HFF-Myc (cell line): ENCODE results near the gene SOHLH1.
"Not testable (repeated sequence)": the region's sequence is repeated elsewhere in the genome, so short reads cannot be mapped to it uniquely, and the experiment has no call there.

Experiments
- DNase-seq: peaks from one replicate; pipeline ENCODE4 v3.0.0-alpha.2; 2011; ENCODE audit warnings: low read depth; ENCODE audit errors: extremely low read depth
- H3K4me3 ChIP-seq: replicated peaks from 2 replicates; pipeline ENCODE4 v1.5.1; 2011; ENCODE audit warnings: low read depth, mild to moderate bottlenecking, control low read depth, low read length
- TF ChIP-seq, protein P1 (sequence below): IDR thresholded peaks from 2 replicates; pipeline ENCODE4 v1.5.1; 2012; ENCODE audit warnings: mild to moderate bottlenecking, low read depth, low read length, control low read depth; ENCODE audit errors: missing control alignments

SOHLH1 gene

DNA sequence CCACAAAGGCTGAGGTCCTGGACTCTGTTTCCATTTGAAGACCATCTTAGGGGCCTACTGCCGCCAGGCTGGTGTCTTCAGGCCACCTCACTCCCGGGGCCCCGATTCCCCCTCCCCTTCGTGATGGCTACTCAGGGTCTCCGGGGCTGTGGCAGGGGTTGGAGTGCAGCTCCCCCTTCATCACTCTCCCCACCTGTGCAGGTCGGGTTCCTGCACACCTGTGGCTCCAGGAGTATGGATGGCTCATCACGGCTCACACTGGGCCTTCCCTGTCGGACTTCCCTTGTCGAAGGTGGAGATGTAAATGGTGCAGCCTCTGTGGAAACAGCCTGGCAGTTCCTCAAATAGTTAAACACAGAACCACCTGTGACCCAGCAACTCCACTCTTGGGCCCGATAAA is 24.3 kb downstream of the SOHLH1 start:
- DNase-seq, result no peak
- TF ChIP-seq, protein P1, sequence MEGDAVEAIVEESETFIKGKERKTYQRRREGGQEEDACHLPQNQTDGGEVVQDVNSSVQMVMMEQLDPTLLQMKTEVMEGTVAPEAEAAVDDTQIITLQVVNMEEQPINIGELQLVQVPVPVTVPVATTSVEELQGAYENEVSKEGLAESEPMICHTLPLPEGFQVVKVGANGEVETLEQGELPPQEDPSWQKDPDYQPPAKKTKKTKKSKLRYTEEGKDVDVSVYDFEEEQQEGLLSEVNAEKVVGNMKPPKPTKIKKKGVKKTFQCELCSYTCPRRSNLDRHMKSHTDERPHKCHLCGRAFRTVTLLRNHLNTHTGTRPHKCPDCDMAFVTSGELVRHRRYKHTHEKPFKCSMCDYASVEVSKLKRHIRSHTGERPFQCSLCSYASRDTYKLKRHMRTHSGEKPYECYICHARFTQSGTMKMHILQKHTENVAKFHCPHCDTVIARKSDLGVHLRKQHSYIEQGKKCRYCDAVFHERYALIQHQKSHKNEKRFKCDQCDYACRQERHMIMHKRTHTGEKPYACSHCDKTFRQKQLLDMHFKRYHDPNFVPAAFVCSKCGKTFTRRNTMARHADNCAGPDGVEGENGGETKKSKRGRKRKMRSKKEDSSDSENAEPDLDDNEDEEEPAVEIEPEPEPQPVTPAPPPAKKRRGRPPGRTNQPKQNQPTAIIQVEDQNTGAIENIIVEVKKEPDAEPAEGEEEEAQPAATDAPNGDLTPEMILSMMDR, result no peak
- no peak overlapping the region for H3K4me3 ChIP-seq

DNA sequence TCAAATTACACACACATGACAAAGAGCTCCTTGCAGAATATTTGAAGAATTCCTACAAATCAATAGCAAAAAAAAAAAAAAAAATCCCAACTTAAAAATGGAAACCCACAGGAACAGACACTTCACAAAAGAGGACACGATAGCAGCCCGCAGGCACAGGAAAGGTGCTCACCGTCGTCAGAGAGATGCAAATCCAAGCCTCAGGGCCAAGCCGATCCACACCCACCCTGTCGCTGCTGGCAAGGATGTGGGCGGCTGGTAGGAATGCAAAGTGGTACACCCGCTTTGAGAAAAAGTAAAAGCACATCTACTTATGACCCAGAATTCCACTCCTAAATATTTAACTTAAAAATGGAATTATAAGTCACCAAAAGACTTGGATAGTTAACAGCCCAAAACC is 25.3 kb downstream of the SOHLH1 start:
- no peak overlapping the region for H3K4me3 ChIP-seq
- no peak for DNase-seq
- TF ChIP-seq, protein P1, result no peak

DNA sequence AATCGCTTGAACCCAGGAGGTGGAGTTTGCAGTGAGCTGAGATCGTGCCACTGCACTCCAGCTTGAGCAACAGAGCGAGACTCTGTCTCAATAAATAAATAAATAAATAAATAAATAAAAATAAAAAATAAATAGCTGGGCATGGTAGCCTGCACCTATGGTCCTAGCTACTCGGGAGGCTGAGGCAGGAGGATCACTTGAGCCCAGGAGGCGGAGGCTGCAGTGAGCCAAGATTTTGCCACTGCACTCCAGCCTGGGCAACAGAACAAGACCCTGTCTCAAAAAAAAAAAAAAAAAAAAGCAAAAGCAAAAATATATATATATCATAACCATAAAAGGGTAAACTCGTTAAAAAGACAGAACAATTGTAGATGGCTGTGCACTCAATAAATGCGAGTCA is 26.5 kb downstream of the SOHLH1 start:
- not testable (repeated sequence) for DNase-seq, H3K4me3 ChIP-seq

DNA sequence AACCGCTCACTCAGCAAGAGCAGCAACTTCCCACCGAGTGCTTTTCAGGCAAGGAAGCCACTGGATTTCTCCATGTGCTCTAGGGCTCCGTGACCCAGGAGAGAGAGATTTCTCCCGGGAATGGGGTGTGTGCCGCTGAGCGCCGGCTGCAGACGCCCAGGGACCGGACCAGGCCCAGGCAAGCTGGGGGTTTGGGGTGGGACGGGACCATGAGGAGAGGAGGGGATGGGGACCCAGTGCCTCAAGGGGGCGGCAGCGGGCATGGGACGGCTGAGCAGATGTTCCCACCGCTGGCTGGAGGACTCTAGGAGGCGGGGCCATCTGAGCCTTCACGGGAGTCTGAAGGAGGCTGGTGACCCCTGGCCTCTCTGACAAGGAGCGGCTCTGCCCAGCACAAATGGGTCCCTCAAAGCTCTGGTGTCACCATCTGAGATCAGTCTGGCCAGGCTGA is 27.7 kb downstream of the SOHLH1 start:
- H3K4me3 ChIP-seq, result no peak overlapping the region
- no peak for DNase-seq
- TF ChIP-seq, protein P1, result no peak

DNA sequence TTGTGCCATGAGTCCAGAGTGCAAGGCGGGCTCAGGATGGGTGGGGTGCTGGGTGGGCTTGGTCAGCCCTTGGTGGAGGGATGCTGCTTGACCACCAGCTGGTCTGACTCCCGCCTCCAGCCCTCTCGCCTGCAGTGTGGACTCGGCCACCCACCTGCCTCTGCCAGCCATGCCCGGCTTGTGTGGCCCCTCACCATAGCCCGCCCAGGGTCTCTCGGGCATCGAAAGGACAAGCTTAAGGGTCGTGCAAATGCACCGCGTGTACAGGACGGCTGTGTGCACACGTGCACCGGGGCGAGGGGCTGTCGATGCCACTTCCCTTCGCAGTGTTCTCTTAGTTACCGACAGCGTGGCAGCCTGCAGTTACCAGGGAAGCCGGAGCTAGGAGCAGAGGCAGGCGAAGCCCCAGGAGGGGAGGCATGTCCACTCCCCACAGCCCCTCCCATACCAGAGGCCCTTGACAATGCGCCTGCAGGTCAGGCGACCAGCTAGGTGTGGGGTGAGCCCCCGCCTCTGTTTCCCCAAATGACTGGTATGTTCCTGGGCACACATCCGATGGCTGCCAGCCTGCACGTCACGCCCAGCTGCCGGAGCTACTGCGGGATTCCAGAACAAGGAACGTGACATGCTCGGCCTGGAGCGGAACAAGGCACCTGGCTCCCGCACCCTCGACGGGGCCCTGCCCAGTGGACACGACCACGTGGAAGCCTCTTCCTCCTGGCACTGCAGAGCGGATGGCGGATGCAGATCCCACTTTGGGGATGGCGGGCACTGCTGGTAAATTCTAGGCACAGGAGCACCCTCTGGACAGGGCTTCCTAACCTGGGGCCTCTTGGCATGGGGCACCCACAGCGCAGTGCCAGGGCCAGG is 28.3 kb downstream of the SOHLH1 start:
- no peak for DNase-seq
- H3K4me3 ChIP-seq, result no peak overlapping the region
- TF ChIP-seq, protein P1, result no peak

DNA sequence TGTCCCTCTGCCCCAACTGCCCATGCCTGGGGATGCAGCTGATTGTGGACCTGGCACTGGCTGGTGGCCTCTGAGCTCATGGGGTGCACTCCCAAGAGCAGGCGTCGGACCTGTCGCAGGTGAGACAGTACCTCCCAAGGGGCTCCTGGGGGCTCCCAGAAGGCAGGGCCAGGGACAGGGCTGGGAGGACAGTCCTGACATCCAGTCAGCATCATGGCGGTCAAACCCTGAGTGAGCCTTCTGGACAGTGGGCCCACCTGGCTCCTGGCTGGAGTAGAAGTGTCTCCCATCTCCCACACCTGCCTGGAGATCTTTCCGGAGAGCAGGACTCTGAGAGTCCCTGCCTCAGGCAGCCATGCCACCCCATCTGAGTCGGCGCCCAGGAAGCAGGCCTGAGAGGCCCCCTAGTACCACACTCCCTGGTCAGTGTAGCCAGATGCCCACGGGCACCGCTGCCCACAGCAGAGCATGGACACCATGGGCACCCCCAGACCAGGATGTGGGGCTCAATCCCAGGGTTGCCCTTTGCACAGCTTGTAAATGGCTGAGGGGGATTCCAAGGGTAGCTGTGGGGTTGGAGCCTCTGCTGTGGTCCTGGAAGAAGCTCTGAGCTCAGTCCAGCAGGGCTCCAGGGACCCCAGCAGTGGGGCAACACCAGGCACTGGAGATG is 29.5 kb downstream of the SOHLH1 start:
- DNase-seq, result no peak
- TF ChIP-seq, protein P1, result no peak
- H3K4me3 ChIP-seq, result no peak overlapping the region

DNA sequence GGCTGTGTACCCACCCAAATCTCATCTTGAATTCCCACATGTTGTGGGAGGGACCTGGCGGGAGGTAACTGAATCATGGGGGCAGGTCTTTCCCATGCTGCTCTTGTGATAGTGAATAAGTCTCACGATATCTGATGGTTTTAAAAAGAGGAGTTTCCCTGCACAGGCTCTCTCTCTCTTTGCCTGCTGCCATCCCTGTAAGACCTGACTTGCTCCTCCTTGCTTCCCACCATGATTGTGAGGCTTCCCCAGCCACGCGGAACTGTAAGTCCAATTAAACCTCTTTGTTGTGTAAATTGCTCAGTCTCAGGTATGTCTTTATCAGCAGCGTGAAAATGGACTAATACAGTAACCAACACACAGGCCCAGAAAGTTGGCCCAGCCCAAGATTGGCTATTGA is 30.3 kb downstream of the SOHLH1 start:
- not testable (repeated sequence) for DNase-seq, H3K4me3 ChIP-seq

DNA sequence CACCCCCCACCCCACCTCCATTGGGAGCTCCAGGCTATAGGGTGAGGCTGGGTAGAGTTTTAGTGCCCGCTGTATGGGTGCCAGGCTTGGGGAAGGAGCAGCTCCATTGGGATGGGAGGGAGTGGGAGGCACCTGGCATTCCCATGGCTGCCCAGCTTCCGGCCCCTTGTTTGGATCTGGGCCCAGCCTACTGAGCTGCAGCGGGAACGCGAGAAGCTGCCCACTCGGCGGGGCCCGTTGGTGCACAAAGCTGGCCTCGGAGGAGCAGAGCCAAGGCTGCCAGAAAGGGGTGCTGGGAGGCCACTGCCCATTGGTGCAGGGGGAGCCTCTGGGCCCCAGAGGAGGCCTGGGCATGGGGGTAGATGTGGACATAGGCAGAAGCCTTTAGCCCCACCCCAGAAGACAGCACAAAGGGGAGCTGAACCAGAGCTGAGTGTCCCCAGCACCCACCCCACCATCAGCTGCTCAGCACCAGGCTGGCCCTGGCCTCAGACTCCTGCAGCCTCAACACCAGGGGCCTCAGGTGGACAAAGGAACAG is 31.7 kb downstream of the SOHLH1 start:
- no peak overlapping the region for H3K4me3 ChIP-seq
- TF ChIP-seq, protein P1, result no peak
- no peak for DNase-seq
